ENCODE results near the gene OR2F1.

The OR2F1 gene

DNA sequence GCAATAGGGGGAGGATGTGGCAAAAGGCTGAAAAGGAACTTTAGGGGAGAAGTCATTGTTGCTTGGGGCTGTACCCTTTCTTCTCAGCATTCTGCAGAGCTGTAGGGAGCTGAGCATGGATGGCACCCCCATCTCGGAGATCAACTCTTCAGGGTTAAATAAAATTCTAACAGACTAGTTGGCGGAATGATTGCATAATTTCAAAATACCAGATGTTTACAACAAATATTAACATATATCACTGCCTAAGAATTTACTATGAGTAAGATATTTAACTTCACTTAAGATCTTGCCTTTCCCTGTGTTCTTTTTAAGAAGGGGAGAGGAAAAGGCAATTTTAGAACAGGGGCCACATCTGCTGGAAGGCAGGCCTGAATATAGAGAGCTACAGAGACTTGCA, 509 bp upstream of the OR2F1 start:
- DNase-seq, result no peak

DNA sequence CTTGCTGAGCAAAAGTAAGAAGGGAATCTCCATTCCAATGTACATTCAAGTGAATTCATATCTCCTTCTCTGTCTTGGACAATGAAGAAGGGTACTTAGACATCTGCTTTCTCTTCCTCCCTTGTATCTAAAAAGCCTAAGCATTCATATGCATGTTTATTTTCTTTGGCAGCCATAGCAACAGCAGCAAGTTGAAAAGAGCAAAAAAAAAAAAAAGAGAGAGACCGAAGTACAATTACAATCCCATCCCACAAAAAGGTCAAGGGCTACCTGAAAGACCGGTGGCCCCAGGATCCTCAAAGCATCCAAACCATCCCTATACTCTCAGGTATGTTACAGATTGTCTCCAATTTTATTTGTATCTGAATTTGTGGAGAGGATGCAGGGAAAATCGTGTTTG, 4.1 kb downstream of the OR2F1 start:
- DNase-seq, result no peak

DNA sequence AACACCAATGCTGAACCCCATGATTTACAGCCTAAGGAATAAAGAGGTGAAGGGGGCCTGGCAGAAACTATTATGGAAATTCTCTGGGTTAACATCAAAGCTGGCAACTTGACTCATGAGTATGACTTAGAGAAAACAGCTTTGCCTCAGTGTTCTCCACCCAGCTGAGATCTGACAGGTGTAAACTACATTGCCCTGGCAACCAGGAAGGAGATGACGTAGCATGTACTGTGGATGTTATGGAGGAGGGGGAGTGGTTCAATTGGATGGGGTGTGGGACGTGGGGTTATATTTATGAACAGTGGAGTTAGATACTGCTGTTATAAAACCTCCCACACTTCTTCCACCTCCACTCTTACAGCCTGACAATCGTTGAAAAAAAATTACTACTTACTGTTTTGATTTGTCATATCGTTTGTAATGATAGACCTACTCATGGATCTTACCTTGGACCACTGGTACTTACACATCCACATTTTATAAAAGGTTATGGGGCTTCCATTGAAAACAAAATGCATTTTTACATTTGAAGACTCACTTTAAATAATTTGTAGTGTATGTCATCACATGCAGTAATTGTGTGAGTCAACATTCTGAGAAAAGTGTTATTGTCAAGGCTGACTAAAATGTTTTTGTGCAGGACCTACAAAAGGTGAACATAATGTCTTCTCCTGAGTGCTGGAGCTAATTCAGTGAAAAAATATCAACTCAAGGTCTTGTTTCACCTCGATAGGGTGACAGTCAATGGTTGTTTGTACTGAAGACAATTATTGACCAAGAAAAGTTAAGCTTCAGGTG, 6.4 kb downstream of the OR2F1 start:
- no peak for DNase-seq

DNA sequence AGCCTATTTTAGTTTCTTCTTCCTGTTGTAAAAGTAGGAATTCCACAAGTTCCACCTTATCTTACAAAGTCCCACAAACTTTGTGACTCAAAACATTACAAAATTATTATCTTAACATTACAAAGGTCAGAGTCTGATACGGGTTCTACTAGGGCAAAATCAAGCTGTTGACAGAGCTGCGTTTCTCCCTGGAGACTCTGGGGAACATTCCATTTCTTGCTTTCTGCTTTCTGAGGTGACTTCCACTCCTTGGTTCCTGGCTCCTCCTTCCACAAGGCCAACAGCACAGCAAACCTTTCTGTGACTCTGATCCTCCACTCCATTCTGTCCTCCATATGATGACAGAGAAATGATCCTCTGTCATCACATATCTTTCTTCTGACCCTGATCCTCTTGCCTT, 10.6 kb downstream of the OR2F1 start:
- DNase-seq, result no peak

DNA sequence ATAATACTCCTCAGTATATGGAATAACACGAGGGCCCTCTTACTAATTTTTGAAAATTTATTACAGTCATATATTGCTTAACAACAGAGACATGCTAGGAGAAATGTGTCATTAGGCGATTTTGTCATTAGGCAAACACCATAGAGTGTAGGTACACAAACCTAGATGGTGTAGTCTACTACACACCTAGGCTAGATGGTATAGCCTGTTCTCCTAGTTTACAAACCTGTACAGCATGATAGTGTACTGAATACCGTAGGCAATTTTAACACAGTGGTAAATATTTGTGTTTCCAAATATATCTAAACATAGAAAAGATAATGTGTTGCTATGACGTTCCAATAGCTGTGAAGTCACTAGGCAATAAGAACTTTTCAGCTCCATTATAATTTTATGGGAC, 12.8 kb downstream of the OR2F1 start:
- DNase-seq, result no peak

DNA sequence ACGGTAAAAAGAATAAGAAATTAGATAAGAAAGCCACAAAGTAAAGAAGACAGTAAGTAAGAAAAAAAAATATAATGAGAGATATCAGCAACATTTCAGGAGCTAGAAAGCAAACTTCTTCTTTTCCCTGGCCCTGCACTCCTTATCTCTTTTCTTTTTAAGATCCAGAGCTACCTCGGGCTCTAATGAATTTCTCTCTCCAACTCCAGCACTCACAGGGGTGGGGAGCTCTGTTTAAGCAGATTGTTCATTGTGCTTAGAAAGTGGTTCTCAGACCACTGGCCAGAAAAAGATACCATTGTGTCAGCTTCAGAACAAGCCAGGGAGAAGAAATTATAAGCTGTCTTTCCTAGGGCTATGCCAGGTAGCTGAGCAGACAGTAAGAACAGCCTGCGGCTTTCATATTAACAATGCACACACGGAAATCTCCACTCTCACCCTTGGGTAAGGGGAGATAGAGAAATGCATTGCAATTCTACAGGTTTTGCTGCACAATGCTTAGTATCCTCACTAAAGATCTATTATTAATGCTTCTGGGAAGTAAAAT, 19.3 kb downstream of the OR2F1 start:
- no peak for DNase-seq

DNA sequence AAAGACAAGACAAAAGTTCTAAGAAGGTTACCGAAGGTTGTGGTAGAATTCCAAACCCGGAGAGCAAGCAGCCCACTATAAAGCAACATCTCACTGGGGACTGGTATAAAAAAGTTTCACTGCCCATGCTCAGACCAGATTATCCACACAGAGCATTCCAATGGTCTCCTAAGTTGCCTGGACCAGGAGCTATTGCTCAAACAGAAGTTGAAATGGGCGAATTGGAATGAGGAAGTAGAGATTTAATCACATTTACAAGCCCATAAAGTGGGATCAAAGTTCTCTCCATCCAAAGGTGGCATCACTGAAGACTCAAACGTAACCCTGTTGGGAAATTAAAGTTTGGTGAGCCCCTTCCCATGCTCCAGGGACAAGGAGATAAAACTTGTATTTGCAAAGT, 19.8 kb downstream of the OR2F1 start:
- DNase-seq, result no peak

DNA sequence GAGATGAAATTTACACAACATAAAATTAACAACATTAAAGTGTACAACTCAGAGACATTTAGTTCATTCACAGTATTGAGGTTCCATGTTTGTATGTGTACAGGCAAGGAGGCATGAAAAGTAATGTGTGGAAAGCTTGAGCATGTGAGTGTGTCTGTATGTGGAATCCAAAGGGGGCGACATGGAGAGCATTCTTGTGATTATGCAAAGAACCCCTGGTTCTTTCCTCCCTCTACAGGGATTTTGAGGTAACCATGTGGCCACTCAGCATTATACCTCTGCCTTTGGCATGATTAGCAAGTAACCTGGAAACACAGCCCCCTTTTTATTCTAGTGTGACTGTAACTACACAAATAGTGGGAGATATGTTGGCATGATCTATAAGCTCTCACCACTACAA, 21.0 kb downstream of the OR2F1 start:
- DNase-seq, result no peak

DNA sequence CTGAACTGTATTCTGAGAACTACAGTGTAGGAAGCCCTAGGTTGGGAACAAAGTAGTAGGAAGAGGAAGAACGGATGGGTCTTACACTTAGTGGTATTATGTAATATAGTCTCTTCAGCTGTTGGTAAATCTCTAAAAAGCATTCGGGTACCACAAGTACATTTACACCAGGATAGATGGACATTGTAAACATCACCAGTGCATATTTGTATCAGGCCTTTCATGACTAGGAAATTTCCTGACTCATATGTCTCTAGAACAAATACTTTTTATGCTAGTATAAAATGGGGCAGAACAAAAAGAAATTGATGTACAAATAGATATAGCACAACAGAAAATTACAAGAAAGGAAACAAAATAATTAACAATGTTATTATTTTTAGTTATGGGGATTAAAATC, 23.9 kb downstream of the OR2F1 start:
- no peak for DNase-seq

DNA sequence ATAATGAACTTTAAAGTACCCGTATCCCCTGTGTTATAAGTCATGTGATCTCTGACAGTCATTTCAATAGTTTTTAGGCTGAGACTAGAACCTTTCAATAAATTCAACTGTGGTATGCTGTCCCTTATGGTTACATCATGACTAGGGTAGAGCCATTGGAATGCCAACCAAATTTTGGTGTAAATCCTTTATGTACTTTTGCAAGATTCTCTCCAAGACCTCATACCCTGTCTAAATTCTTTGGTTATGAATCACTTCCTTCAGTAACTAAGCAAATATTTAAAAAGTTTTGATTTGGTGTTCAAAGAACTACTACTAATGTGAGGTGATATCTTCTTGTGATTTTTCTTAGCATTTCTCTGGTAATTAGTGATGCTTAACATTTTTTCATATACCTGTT, 24.7 kb downstream of the OR2F1 start:
- no peak for DNase-seq

DNA sequence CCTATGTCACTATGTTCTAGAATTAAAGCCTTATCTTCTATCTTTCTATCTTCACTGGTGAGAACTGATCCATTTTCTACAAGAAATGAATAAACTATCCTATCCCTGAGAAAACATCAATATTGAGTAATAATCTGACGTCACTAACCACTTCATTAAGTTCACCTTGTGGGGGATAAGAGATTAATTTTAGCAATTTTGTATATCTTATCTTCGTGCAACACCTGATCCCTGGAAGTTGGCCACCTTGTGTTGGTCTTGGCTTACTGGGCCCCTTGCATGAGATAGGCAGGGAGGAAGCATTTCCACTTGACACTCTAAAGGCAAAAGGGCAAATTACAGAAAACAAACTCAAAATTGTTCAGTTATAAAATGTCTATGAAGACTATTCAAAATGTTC, 25.4 kb downstream of the OR2F1 start:
- DNase-seq, result no peak

DNA sequence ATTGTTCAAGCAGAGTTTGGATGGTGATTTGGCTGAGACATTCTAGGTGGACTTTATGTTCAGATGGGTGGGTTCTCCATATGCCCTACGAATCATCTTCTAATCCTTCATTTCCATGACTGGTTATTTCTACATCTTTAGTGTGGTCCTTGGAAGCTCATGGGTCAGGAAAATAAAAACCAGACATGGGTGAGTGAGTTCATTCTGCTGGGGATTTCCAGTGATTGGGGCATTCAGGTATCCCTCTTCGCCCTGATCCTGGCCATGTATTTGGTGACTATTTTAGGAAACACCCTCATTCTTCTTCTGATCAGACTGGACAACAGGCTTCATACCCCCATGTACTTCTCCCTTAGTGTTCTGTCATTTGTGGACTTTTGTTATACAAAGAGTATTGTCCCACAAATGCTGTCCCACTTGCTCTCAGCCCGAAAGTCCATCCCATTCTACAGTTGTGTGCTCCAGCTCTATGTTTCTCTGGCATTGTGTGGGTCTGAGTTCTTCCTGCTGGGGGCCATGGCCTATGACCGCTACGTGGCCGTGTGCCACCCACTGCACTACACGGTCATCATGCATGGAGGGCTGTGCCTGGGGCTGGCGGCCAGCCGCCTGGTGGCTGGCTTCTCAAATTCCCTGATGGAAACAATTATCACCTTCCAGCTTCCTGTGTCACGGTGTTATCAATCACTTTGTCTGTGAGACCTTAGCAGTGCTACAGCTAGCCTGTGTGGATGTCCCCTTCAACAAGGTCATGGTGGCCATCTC, 26.3 kb downstream of the OR2F1 start:
- no peak for DNase-seq

DNA sequence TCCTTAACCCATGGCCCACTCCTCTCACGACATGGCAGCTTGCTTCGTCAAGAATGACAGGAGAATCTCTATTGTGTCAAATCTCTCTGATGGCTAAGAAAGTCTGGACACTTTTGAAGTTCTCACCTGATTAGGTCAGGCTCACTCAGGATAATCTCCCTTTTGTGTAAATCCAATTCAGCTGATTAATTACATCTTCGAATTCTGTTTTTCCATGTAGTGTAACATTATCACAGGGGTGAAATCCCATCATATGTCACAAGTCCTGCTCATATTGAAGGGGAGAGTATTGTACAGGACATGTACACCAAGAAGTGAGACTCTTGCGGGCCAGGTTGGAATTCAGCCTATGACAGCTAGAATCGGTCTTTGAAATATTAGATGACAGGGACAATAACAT, 29.3 kb downstream of the OR2F1 start:
- no peak for DNase-seq

DNA sequence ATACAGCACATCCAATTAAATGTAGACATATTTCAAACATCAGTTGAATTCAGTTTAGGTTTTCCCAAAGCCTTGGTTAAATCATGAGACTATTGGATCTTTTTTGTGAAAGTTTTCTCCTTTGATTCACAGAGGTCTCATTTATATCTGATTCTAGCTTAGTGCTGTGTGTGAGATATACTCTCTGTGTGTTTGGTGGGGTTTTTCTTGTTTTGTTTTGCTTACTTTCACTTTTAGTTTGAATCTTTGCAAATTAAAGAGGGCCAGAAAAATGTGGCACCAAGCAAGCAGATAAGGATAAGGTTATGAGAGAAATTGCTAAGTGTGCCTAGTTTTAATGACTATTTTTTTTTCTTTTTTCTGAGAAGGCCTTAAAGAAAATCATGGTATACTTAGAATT, 32.9 kb downstream of the OR2F1 start:
- DNase-seq, result no peak

DNA sequence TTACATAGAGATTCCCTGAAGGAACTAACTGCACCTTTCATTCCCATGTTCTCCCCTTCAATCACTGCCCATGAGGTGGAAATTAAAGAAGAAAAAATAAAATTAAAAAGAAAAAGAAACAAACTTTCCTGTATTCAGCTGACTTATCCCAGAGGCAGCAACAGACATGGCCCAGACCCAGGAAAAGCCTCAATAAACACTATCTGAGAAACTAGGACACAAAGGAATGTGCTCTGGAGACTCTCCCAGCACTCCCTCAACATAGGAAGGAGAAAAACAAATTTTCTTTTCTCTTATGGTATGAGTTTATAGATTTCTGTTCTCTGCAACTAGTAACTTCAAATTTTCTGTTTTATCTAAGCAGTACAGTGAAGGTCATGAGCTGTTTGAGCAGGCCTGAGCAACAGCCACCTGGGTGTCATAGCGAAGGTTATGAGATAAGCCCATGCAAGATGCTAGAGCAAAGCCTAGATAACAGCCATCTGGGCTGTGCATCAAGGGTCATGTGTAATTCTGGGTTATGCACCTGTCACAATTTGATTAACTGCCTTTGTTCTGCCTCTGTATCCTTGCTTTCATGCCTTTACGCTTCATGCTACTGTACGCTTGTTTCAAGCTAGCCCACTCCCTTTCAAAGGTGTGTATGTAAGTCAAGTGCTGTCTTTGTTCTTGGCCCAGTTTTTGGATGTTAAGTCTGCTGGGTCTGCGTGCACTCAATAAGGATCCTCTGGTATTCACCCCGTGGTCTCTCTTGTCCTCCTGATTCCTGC, 34.5 kb downstream of the OR2F1 start:
- no peak for DNase-seq

DNA sequence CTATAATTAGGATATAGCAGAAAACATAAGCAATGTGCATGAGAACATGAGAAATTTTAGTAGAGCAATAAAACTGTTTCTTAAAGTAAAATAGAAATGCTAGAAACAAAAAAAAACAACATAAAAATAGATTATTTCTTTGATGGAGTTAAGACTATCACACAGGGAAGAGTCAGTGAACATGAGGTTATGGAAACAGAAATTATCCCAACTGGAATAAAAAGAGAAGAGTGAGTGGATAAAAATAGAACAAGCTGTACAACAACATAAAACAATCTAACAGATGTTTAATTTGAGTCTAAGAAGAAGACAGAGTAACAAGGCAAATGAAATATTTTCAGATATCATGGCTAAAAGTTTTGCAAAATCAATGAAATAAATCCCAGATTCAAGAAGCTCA, 38.0 kb downstream of the OR2F1 start:
- DNase-seq, result no peak

DNA sequence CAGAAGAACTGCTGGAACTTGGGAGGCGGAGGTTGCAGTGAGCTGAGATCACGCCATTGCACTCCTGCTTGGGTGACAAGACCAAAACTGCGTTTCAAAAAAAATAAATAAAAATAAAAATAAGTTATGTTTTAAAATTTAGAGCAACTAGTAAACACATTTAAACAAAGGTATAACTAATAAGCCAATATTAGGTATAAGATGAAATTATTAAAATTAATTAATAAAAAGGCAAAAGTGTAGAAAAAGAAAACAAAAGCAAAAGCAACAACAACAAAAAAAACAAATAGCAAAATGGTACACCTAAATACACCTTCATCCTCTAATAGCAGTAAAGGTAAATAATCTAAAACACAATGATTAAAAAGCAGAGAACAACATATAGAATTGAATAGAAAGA, 39.3 kb downstream of the OR2F1 start:
- no peak for DNase-seq

DNA sequence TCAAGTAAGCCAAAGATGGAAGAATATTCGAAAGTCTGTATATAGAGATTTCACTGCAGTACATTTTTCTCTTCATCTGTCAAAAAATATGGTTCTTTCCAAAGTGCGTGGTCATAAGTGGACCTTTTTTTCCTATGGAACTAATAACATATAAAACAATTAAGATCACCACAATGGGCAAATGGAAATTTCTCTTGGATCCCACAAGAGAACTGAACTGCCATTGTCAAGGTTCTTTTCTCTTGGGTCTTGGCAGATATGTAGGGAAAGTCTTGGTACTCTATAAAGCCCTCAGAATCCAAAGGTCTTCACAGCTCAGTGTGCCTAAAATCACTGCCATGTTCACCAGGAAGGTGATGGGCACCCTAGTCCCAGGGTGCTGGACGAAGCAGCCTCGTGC, 45.4 kb downstream of the OR2F1 start, which contains the start of gene OR6B1:
Gene OR6B1 (plus strand): TSS at position 301 of the 400 bp plus-strand sequence. CDS start 3,677 bp downstream, outside the sequence.
- DNase-seq, result no peak

DNA sequence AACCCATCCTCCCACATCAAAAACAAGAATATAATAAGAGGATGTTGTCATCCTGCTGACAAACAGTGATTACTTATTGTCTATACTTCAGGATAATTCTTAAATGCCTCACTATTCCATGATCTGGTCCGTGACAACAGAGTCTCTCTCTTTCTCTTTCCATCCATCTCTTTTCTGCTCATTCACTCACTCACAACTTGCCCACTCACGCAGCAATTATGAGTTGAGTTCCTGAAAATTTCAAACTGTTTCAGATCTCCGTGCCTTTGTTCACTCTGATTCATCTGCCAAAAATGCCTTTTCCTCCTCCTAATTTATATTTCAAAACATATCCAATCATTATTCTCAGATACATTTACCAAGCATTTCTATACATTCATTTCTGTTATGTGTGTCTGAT, 46.9 kb downstream of the OR2F1 start:
- no peak for DNase-seq

DNA sequence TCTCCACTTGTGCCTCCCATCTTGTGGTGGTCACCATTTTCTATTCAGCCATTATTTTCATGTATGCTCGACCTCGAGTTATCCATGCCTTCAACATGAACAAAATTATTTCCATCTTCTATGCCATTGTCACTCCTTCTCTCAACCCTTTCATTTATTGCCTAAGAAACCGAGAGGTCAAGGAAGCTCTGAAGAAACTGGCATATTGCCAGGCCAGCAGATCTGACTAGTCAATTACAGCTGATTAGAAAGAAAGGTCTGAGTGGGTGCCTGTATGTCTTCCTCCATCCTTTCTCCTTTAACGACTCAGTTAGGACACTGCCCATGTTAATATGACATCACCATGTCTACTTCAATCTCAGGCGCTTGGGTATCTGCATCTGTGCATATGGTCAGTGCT, 50.1 kb downstream of the OR2F1 start:
- no peak for DNase-seq

DNA sequence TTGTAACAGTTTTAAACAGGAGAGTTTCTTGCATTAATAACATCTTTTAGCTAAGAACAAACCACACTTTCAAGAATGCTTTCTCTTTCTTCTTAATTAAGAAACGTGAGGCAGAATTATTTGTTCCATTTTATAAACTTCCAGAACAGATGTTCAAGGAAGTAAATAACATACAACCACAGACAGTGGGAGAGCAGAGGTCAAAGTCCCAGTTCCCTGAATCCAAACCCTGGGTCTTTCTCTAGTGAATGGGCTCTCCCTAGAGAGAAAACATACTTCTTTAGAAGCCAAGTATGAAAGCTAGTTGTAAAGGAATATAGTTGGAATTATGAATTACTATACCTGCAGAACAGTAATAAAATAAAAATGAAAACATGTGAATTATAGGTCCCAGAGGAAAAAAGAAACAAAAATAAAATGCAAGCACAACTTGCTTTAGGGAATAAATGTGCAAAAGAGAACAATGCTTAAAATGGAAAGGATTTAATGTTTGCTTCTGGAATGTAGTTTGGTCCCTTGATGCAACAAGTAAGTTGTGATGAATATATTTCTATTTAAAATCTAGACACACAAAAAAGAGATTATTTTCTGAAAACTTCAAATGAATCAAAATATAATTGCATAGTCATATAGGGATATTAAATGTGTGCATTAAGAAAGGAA, 51.5 kb downstream of the OR2F1 start:
- no peak for DNase-seq

DNA sequence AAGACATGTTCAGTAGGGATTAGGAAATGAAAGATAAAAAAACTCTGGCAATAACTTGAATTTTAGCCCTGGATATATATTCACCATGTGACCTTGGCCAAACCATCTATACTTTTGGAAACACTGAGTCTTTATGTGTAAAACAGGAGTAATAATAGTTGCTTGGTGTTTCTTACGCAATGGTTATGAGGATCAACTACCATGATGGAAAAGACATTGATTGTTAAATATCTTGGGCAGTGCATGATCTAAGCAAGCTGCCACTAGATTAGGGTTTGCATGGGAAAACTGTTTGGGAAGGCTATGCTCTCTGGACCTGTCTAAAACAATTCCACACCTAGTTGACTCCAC, 52.0 kb downstream of the OR2F1 start:
- DNase-seq, result no peak

DNA sequence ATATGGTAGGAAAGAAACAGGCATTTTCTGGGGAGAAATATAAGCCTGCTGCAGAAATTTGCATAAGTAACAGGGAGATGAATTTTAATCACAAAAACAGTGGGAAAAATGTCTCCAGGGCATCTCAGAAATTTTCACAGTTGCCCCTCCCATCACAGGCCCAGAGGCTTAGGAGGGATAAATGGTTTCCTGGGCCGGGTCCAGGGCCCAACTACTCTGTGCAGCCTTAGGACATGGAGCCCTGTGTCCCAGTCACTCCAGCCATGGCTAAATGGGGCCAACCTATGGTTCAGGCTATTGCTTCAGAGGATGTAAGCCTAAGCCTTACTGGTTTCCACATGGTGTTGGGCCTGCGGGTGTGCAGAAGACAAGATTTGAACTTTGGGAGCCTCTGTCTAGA, 54.7 kb downstream of the OR2F1 start:
- no peak for DNase-seq

All from NCI-H2029 treated with DMSO at 0.1 percent for 48 hours (cell line).